ENCODE data around the gene GNB2. TPM values are rescaled to one million over a fixed set of nuclear protein-coding genes. Genes with fewer than 3 reads are reported as not detected.

The GNB2 gene
- polyA plus RNA-seq, 1 donor from 2014 or later, result 62.7 TPM

DNA sequence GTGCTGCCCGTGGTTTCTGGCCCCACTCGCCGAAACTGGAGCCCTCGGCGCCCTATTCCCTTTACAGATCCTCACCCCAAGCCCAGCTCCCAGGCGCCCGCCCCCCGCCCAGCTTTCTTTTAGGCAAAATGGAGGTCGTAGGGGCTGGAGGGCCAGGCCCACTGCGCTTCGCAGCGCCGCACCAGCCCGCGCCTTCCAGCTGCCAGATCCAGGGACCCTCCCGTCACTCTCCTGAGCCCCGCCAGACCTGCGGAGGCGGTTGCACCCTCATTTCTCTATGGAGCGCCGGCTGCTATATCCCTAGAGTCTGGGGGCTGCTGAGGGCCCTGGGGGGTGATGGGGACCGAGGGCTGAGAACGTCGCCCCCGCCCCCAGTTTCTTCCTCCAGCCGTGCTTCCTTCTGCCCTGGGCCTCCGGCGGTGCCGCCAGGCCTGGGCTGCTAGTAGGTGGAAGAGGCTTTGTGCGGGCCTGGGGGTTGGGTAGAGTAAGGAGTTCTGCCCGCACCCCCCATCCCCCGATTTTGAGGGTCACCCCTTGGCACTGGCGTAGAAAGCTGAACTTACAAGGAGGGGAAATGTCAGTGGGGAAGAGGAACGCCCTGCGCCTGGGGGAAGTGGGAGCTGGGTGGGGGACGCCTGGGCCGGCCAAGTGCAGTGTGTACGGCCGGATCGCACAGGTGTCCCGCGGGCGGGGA is 1.0 kb downstream of the GNB2 start:
- Mint-ChIP-seq H3K4me1 (peaks cover 2 to 6% (median 5%) of the 10 kb centered on the region in 3 donors), H3K9me3 (no peaks in the 10 kb centered on the region), H3K4me3 (peak overlapping the region; percentile 91 to 99 (median 97)), H3K36me3 (no peaks in the 10 kb centered on the region), H3K27me3 (no peaks in the 10 kb centered on the region), H3K27ac (peak overlapping the region; percentile 92 to 98 (median 97))

DNA sequence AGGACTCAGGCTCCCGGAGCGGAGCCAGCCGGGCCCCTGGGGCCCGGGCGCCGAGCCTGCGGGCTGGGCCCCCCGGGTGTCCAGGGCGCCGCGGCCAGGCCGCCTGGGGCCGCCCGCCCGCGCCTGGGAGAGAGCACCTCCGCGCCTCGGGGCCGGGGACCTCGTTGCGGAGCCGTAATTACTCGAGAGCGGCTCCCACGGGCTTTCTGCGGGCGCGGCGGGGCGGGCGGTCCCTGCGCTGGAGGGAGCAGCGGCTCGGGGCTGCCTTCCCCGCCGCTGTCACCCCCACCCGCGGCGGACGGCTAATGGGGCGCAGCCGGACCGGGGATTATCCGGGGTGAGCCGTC is 1.5 kb downstream of the GNB2 start:
- Mint-ChIP-seq H3K9me3 (no peaks in the 10 kb centered on the region), H3K27me3 (no peaks in the 10 kb centered on the region), H3K27ac (peak overlapping the region; percentile 92 to 98 (median 97)), H3K4me3 (peak overlapping the region; percentile 91 to 99 (median 97)), H3K36me3 (no peaks in the 10 kb centered on the region), H3K4me1 (peaks cover 2 to 6% (median 5%) of the 10 kb centered on the region in 3 donors)

DNA sequence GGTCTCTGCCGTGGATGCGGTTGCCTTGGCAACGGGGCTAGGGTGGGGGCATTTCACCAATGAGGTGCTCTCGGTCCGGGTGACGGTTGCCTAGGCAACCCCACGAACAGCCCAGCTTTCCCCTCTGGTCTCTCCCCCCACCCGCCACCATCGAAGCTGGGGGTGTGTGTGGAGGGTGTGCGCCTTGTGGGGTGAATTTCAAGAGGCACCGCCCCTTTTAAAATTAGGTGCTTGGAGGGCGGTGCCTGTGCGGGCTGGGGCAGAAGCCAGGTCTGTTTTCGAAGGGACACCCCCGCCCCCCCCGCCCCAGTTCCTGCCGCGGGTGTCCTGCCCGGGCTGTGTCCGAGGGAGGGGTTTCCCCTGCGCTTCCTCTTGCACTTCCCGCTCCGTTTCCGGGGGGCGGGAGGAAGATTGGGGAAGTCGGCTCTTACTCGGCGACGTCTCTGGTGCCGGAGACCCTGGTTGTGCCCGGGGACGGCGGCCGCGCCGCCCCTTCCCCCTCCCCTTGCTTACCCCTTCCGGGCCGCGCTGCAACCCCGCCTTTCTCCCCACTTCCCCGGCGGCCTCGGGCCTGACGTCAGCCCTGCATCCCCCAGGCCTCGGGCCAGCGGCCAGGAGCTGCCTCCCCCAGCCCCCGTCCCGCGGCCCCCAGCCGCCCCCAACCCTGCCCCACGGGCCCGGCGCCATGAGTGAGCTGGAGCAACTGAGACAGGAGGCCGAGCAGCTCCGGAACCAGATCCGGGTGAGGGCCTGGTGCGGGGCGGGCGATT is 2.2 kb downstream of the GNB2 start:
- no peaks in the 10 kb centered on the region for H3K36me3 Mint-ChIP-seq
- no peaks in the 10 kb centered on the region for H3K27me3 Mint-ChIP-seq
- H3K9me3 Mint-ChIP-seq, result no peaks in the 10 kb centered on the region
- H3K27ac Mint-ChIP-seq, result peak overlapping the region; percentile 91 to 96 (median 96)
- peak overlapping the region; percentile 86 to 93 (median 90) for H3K4me3 Mint-ChIP-seq
- H3K4me1 Mint-ChIP-seq, result peaks cover 2 to 6% (median 5%) of the 10 kb centered on the region in 3 donors

DNA sequence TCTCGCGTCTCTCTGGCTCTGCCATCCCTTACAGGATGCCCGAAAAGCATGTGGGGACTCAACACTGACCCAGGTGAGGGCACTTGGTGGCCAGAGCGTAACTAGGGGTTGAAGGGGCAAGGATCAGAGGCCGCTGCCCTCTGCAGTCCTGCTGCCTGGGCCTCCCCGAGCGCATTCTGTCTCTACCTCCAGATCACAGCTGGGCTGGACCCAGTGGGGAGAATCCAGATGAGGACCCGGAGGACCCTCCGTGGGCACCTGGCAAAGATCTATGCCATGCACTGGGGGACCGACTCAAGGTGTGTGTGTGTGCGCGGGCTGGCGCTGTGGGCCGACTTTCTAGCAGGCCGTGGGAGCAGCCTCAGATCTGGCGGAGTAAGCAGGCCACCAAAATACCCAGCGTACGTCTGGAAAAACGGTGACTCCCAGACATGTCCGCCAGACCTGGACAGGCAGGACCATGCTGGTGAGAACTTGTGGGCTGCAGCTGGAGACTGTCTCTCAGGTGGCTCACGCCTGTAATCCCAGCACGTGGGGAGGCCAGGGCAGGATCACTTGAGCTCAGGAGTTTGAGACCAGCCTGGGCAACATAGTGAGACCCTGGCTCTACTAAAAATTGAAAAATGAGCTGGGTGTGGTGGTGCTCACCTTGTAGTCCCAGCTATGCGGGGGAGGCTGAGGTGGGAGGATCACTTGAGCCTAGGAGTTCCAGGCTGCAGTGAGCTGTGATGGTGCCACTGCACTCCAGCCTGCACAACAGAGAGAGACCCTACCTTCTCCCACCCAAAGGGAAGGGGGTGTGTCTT is 3.2 kb downstream of the GNB2 start:
- Mint-ChIP-seq H3K27ac (peak overlapping the region; percentile 23 to 96 (median 88)), H3K4me1 (peaks cover 2 to 6% (median 5%) of the 10 kb centered on the region in 3 donors), H3K36me3 (no peaks in the 10 kb centered on the region), H3K9me3 (no peaks in the 10 kb centered on the region), H3K27me3 (no peaks in the 10 kb centered on the region), H3K4me3 (peak overlapping the region; percentile 25 to 83 (median 73))

DNA sequence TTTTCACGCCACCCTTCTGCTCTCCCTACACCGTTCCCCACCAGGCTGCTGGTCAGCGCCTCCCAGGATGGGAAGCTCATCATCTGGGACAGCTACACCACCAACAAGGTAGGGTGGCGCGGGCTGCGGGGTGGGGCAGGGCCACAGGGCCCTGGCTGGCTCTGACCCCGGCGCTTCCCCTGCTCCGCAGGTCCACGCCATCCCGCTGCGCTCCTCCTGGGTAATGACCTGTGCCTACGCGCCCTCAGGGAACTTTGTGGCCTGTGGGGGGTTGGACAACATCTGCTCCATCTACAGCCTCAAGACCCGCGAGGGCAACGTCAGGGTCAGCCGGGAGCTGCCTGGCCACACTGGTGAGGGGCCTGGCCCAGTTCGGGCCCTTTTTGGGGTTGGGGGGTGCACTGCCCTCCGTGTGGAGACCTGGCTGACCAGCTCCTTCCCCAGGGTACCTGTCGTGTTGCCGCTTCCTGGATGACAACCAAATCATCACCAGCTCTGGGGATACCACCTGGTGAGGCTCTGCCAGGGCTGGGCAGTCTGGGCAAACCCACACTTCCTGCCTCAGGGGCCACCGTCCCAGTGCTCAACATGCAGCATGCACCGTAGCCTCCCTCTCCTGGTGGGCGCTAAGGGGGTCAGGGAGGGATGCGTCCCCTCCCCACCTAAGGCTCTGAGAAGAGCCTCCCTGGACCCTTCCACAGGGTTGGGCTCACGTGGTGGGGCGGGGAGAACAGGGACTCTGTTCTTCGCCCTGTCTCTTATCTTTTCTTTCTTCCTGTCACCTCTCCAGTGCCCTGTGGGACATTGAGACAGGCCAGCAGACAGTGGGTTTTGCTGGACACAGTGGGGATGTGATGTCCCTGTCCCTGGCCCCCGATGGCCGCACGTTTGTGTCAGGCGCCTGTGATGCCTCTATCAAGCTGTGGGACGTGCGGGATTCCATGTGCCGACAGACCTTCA is 4.0 kb downstream of the GNB2 start:
- H3K27ac Mint-ChIP-seq, result peak overlapping the region; percentile 88 to 96 (median 89)
- H3K9me3 Mint-ChIP-seq, result no peaks in the 10 kb centered on the region
- no peaks in the 10 kb centered on the region for H3K27me3 Mint-ChIP-seq
- peak overlapping the region in 2 of 4 donors; percentile 69 to 83 for H3K4me3 Mint-ChIP-seq
- peaks cover 2 to 6% (median 5%) of the 10 kb centered on the region in 3 donors for H3K4me1 Mint-ChIP-seq
- no peaks in the 10 kb centered on the region for H3K36me3 Mint-ChIP-seq

DNA sequence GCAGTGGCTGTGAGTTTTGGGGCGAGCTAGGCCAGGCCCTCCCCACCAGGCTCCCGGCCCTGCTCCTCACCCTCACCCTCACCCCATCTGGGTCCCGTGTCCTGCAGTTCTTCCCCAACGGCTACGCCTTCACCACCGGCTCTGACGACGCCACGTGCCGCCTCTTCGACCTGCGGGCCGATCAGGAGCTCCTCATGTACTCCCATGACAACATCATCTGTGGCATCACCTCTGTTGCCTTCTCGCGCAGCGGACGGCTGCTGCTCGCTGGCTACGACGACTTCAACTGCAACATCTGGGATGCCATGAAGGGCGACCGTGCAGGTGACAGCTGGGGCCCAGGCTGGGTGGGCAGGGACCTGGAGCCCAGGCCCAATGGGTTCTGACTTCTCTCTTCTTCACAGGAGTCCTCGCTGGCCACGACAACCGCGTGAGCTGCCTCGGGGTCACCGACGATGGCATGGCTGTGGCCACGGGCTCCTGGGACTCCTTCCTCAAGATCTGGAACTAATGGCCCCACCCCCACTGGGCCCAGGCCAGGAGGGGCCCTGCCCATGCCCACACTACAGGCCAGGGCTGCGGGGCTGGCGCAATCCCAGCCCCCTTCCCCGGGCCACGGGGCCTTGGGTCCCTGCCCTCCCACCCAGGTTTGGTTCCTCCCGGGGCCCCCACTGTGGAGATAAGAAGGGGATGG is 4.9 kb downstream of the GNB2 start:
- Mint-ChIP-seq H3K4me3 (peak overlapping the region in 1 of 4 donors; percentile 65), H3K4me1 (peaks cover 2 to 5% (median 2%) of the 10 kb centered on the region in 3 donors), H3K9me3 (no peaks in the 10 kb centered on the region), H3K27ac (peak overlapping the region; percentile 84 to 96 (median 89)), H3K27me3 (no peaks in the 10 kb centered on the region), H3K36me3 (no peaks in the 10 kb centered on the region)

DNA sequence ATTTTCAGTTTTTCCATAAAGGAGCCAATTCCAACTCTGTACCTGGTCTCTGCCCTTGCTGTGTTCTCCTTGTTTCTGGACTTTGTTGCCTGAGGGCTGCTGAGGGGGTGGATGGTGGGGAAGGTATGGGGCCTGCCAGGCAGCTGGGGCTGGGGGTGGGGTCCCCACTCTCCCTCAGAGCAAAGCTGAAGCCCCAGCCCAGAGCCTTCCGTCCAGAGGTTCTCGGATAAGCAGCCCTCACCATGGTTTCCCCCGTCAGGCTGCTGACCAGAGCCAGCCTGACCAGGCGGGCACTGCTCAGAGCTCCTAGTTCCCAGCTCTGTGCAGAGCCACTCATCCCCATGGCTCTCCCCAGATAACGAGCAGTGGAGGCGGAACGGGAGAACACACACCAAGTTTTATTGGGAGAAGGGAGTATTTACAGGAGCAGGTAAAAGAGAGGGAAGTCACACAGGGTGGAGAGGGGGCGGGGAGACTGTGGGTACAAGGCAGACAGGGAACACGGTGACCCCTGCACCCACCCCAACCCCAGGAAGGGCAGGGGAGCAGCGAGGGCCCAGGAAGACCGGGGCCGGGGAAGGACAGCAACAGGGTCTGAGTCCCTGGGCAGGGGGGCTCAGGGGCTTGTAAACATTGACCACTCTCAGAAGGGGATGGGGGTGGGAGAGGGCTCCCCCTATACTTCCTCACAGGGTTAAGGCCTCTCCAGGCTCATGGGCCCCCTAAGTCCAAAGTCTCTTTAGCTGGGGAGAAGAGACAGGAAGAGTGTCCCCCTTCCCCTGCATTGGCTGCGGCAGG is 5.8 kb downstream of the GNB2 start:
- H3K9me3 Mint-ChIP-seq, result no peaks in the 10 kb centered on the region
- H3K36me3 Mint-ChIP-seq, result no peaks in the 10 kb centered on the region
- no peaks in the 10 kb centered on the region for H3K27me3 Mint-ChIP-seq
- H3K27ac Mint-ChIP-seq, result peak overlapping the region in 2 of 3 donors; percentile 45 to 77
- no peak overlapping the region for H3K4me3 Mint-ChIP-seq
- H3K4me1 Mint-ChIP-seq, result peaks cover 0 to 5% (median 2%) of the 10 kb centered on the region in 3 donors

DNA sequence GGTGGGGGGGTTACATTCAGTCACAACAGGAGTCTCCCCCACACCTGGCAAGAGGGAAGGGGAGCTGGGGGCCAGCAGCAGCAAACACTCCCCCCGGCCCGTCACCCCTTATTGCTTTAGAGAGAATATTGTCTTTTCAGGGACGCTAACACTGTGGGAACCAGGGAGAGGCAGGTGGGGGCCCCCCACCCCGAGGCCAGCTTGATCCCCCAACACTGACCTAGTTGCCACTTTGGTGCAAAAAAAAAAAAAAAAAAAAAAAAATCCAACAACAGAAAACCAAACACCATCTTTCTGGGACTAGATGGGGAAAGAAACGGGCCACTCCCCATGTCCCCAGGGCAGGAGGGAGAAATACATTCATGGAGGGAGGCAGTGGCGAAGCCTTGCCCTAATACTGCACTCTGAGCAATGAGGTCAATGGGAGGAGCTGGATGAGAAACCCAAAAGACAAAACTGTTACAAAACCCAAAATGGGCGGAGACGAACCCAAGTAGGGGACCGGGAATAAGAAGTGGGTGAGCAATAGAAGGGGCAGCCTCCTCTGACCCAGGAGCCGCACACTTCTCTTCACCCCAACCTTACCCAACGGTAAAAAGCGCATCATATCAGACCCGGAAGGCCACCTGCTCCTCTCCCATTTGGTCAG is 6.5 kb downstream of the GNB2 start:
- H3K27me3 Mint-ChIP-seq, result no peaks in the 10 kb centered on the region
- peaks cover 0 to 5% (median 2%) of the 10 kb centered on the region in 3 donors for H3K4me1 Mint-ChIP-seq
- H3K36me3 Mint-ChIP-seq, result no peaks in the 10 kb centered on the region
- peak overlapping the region in 1 of 3 donors; percentile 45 for H3K27ac Mint-ChIP-seq
- H3K9me3 Mint-ChIP-seq, result no peaks in the 10 kb centered on the region
- H3K4me3 Mint-ChIP-seq, result peak overlapping the region in 1 of 4 donors; percentile 57

DNA sequence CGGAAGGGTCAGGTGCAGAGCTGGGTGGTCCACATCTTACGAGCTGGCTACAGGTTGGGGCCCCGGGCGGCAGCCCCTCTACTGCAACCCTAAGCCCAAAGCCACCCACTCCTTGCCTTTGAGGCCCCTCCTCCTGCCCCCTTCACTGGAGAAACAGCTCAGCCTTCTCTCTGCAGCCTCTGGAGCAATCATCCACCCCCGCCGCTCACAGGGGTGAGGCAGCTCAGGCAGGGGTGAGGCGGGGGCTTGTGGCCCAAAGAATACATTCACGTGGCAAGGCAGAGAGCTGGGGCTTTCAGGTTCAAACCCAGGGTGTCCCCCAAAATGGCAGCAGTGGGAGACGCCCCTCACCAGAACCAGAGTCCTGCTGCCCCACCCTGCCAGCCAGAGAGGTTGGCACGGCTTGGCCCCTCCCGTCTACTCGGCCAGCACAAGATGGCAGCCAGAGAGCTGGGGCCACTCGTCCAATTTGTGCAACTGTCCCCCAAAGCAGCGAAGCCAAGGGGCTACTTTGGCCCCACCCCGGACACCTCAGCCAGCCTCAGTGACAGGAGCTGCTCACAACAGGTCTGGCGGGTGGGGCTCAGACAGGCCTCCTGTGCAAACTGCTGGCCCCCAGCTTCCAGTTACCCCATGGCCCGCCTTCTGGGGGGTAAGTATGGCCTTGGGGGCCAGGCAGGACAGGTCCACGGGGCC is 7.2 kb downstream of the GNB2 start:
- Mint-ChIP-seq H3K4me3 (peak overlapping the region in 1 of 4 donors; percentile 57), H3K27ac (peak overlapping the region in 1 of 3 donors; percentile 45), H3K27me3 (no peaks in the 10 kb centered on the region), H3K9me3 (no peaks in the 10 kb centered on the region), H3K4me1 (peaks cover 0 to 5% (median 2%) of the 10 kb centered on the region in 3 donors), H3K36me3 (no peaks in the 10 kb centered on the region)

DNA sequence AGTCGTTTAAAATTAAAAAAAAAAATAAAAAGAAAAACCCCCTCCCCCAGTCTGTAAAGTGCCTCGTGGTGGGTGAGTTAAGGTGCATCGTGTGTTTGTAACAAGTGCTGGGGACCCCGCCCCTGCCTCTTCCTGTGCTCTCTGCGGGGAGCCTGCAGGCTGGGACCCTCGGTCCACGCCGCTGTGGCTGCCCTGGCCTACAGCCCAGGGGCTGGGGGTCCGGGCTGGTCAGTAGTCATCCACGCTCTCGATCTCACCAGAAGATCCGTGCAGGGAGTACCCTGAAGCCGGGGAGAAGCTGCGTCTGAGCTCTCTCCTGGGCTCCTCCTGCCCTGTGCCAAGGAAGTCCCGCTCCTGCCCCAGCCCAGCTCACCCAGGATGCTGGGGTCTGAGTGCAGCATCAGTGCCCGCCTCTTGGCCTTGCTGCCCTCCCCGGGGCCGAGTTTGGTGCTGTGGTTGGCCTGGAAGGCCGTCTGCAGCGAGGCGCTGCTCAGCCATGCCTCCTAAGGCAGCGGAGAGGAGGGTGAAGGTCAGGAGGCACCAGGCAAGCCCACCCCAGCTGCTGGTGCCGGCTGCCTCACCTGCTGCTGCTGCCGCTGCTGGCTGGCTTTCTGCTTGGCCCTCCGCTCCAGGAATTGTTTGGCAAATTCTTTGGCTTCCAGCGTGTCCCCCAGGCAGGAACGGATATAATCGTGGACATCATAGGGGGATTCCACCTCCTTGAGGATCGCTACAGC is 8.1 kb downstream of the GNB2 start:
- H3K36me3 Mint-ChIP-seq, result no peaks in the 10 kb centered on the region
- no peak overlapping the region for H3K4me3 Mint-ChIP-seq
- peaks cover 0 to 5% (median 2%) of the 10 kb centered on the region in 3 donors for H3K4me1 Mint-ChIP-seq
- no peaks in the 10 kb centered on the region for H3K9me3 Mint-ChIP-seq
- peak overlapping the region in 1 of 3 donors; percentile 39 for H3K27ac Mint-ChIP-seq
- no peaks in the 10 kb centered on the region for H3K27me3 Mint-ChIP-seq

DNA sequence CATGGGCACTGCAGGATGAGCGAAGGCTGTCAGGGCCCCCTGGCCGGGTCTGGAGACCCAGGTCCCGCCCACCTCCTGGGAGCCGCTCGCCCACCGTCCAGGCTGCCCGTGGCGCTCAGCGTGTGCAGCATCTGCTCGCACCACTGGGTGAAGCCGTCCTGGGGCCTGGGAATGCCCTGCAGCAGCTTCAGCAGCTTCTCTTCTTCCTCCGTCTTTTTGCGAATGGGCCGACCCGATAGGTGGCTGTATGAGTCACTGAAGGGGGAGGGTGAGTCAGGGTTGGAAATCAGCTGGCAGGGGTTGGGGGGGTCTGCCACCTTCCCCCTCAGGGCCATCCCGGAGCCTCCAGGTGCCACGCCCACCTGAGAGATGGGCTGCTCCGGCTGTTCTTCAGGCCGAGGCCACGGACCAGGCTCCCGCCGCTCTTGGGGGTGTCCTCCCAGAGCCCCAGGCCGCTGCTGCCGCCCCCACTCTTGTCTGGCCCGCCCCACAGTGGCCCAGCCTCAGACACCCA is 8.7 kb downstream of the GNB2 start:
- Mint-ChIP-seq H3K9me3 (no peaks in the 10 kb centered on the region), H3K4me3 (no peak overlapping the region), H3K36me3 (no peaks in the 10 kb centered on the region), H3K4me1 (peaks cover 0 to 5% (median 2%) of the 10 kb centered on the region in 3 donors), H3K27ac (no peak overlapping the region), H3K27me3 (no peaks in the 10 kb centered on the region)

Data from IgD-negative memory B cell (primary cell).